OCI-M2 (cell line): Measurements from ENCODE around the gene HYCC2.
"Not testable (repeated sequence)": the region's sequence is repeated elsewhere in the genome, so short reads cannot be mapped to it uniquely, and the experiment has no call there.

Experiments
- DNase-seq: peaks from one replicate; lab custom pipeline; 2025; ENCODE audit not compliant: unreplicated experiment; lab: John Stamatoyannopoulos, UW

Gene HYCC2

DNA sequence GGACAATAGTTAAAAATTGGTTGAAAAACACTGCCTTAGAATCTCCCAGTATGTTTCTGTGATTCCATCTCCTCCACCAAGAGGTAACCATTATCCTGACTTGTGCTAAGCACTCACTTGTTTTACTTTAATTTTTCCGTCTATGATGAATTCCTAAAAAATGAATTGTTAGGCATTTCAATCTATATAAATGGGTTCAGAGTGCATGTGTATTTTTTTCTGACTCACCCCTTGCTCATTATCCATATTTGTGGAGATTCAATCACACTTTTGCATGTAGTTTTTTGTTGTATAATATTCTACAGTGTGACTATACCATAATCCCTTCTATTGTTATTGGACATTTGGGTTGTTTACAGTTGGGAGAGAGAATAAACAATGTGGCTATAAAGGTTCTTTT lies 1.6 kb upstream of the HYCC2 start:
- DNase-seq, result no peak

DNA sequence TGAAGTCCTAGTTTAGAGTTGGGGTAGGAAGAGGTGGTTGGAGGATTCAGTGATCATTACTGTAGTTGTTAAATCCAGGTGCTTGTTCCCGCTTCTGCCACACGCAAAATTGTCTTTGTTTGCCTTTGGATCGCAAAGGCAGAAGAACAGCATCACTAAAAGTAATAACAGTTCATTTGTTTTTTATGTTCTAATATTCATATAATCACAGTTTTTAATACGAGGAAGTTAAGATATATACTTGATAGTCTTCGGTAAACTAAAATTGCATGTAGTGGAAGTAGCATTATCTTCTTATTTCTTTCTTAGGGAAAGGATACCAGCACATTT lies 695 bp upstream of the HYCC2 start:
- DNase-seq, result no peak

DNA sequence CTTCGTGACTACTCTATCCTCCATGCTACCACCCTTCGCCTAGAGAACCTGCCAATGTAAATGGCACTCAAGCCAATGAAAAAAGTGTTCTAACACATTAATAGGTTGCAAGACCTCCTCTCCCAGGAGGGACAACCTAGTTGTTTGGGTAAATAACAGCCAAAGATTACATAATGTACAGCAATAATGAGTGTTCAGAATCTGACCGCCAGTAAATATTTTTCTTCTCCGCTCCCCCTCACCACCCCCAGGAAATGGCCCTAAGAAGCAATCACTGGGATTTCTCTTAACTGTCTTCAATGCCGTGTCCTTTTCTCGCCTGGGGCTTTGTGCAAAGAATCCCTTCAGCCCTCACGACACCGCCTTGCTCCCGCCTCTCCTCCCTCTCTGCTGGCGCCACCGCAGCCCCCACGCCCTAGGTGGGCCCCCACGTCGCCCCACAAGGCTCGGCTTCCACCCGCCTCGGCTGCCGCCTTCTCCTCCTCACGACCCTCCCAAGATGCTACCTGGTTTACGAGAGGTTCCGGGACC lies 458 bp downstream of the HYCC2 start:
- DNase-seq, result no peak

DNA sequence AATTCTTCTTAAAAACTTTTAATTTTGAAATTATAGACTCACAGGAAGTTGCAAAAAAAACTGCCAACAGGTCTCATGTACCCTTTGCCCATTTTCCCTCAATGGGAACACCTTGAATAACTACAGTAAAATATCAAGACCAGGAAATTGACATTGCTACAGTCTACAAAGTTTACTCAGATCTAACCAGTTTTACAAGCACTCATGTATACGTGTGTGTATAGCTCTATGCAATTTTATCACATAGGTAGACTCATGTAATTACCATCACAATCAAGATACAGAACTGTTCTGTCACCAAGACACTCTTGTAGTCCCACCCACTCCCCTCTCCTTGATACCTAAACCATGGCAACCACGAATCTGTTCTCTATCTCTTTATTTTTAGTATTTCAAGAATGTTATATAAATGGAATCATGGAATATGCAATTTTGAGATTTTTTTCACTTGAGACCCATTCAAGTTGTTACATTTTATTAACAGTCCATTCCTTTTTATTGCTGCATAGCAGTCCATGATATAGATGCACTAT lies 6.6 kb downstream of the HYCC2 start:
- DNase-seq, result no peak

DNA sequence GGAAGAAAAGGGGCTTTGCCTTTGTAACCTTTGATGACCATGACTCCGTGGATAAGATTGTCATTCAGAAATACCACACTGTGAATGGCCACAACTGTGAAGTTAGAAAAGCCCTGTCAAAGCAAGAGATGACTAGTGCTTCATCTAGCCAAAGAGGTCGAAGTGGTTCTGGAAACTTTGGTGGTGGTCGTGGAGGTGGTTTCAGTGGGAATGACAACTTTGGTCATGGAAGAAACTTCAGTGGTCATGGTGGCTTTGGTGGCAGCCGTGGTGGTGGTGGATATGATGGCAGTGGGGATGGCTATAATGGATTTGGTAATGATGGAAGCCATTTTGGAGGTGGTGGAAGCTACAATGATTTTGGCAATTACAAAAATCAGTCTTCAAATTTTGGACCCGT lies 8.0 kb downstream of the HYCC2 start:
- not testable (repeated sequence) for DNase-seq

DNA sequence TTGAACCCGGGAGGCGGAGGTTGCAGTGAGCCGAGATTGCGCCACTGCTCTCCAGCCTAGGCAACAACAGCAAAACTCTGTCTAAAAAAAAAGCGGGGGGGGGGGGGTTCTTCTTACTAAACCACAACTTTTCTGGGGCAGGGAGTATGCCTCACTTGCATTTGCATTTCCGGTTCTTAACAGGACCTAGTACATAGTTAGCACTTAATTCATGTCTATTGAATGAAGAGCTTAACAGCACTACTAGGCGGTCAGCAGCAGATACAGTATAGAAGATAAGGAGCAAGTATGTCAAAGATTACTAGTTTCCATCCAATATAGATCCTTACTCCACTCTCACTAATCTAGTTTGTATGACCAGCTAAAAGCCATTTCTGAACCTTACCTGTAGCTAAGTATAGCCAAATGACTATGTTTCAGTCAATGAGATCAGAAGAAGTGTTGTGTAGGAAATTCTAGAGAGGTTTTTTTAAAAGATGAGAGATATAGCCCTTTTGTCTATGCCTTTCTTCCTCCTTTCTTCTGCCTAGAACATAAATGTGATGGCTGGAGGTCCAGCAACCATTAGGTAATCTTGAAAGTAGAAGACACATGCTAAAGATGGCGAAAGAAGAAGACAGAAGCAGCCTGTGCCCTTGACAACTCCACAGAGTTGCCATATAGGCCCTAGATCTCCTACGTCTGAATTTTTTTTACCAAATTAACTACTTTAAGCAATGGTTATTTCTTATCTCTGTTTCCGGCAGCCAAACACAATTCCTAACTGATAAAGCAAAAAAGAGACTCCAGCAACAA lies 11.3 kb downstream of the HYCC2 start:
- no peak for DNase-seq

DNA sequence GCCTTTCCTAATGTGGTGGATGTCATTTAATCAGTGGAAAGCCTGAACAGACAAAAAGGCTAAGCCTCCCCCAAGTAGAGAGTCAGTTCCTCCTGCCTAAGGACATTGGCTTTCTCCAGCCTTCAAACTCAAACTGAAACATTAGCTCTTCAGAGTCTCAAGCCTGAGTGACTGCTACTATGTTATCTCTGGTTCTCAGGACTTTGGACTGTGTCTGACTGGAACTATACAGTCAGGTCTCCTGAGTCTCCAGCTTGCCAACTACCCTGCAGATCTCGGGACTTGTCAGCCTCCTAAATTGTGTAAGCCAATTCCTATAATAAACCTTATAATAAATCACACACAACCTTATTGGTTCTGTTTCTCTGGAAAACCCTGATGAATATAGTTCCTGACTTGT lies 12.6 kb downstream of the HYCC2 start:
- no peak for DNase-seq

DNA sequence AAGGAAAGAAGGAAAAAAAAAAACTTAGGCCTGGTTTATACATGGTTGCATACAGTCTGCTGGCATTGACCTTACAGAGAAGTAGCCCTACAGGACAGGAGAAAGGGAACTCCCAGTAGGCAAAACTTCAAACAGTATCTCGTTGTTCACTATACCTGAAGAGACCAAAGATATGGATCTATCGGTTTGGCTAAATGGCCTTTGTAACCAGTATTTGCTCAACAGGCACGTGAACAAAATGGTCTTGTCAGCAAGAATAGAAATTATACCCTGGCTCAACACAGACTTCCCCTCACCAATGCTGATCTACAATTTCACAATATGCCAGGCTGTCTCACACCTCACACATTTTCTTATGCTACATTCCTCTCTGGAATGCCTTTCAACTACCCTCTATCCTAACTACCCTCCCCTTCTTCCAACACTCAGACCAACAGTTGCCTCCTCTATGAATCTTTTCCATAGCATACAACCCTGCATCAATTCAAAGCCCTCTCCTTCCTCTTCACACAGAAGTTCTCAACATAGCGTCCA lies 13.7 kb downstream of the HYCC2 start:
- DNase-seq, result no peak

DNA sequence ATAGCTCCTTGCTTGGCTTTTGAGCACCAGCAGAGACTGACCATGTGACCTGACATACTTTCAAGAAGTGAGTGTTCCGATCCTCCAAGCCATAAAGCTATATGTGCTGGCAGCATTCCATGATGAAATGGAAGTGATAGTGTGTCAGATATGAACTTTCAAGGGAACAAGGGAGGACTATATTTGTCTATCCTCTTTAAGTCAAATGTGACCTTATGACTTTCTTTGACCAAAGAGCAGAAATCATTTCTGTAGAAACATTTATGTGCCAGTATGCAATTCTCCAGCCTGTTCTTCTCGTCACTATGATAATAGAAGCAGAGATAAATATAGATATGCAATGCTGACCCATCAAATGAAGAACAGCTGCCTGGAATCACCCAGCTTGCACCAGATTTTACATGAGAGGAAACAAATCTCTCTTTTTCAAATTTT lies 14.4 kb downstream of the HYCC2 start:
- DNase-seq, result no peak

DNA sequence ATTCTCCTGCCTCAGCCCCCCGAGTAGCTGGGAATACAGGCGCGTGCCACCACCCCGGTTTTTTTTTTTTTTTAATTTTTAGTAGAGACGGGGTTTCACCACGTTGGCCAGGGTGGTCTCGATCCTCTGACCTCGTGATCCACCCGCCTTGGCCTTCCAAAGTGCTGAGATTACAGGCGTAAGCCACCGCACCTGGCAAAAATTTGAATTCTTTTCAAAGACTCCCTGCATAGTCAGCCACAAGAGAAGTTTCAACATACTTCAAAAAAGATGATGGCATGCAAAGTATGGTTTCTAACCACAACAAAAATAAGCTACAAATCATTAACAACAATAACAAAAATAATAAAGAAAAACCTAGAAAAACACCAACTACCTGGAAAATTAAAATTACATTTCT lies 22.0 kb downstream of the HYCC2 start:
- DNase-seq, result no peak

DNA sequence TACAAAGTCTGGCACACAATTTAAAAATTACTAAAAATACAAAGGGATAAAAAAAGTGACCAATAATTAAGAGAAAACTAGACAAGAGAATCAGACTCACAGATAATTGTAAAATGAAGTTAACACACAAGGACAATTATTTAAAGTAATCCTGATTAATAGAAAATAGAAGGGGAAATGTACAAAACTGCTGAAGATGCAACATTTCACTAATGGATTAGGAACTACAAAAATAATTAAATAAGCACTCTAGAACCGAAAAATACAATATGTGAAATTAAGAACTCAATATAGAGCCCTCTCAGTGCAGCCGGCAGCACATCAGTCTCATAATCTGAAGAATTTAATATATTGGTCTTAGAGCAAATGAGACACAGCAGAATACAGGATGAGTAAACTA lies 24.6 kb downstream of the HYCC2 start:
- no peak for DNase-seq

DNA sequence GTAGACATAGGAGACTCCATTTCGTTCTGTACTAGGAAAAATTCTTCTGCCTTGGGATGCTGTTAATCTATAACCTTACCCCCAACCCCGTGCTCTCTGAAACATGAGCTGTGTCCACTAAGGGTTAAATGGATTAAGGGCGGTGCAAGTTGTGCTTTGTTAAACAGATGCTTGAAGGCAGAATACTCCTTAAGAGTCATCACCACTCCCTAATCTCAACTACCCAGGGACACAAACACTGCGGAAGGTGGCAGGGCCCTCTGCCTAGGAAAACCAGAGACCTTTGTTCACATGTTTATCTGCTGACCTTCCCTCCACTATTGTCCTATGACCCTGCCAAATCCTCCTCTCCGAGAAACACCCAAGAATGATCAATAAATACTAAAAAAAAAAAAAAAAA lies 28.4 kb downstream of the HYCC2 start:
- not testable (repeated sequence) for DNase-seq

DNA sequence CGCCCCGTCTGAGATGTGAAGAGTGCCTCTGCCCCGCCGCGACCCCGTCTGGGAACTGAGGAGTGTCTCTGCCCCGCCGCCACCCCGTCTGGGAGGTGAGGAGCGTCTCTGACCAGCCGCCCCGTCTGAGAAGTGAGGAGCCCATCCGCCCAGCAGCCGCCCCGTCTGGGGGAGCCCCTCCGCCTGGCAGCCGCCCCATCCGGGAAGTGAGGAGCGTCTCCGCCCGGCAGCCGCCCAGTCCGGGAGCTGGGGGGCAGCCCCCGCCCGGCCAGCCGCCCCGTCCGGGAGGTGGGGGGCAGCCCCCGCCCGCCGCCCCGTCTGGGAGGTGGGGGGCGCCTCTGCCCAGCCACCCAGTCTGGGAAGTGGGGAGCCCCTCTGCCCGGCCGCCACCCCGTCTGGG lies 29.0 kb downstream of the HYCC2 start:
- not testable (repeated sequence) for DNase-seq

DNA sequence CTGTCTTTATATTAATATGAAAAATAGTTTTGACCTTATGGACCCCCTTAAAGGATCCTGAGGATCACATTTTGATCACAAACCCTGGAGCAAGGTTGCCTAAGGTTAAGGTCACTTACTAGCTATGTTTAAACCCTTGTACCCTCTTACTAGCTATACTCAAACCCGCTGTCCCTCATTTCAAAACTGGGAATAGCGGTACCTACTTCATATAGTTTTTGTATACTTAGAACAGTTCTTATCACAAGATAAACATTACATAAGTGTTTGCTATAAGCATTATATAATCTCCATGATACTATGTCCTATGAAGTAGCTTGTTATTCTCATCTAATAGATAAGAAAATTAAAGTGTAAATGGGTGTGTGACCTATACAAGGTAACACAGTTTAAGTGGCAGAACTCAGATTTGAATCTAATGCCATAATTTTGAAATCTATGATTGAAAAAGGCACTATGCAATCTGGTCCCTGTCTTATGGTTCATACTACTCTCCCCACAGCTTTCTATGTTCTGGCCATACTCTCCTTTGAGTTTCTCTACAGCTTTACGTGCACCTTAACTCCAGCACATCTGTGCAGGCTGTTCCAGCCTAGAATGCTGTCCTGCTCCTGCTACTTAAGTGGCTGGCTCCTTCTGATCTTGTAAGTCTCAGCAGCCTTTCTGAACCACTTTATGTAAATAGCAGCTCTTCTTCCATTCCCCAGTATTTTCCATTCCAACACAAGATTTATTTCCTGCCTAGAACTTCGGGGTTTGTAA lies 30.4 kb downstream of the HYCC2 start:
- DNase-seq, result no peak

DNA sequence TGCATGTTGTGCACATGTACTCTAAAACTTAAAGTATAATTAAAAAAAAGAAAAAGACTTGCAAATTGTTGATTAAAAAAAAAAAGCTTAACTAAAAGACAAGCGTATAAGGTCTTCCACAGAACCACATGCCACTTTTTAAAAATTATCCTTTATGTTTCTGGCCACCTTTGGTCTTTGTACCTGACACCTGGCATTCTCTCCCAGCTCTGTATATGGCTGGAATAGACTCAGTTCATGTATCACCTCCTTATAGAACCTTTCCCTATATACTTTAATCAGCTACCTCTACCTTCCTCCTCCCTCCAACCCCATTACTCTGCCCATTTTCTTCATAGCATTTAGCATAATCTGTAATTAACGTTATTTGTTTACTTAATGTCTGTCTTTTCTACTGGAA lies 32.6 kb downstream of the HYCC2 start:
- DNase-seq, result no peak

DNA sequence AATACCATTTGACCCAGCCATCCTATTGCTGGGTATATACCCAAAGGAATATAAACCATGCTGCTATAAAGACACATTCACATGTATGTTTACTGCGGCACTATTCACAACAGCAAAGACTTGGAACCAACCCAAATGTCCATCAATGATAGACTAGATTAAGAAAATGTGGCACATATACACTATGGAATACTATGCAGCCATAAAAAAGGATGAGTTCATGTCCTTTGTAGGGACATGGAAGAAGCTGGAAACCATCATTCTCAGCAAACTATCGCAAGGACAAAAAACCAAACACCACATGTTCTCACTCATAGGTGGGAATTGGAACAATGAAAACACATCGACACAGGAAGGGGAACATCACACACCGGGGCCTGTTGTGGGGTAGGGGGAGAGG lies 33.1 kb downstream of the HYCC2 start:
- not testable (repeated sequence) for DNase-seq

DNA sequence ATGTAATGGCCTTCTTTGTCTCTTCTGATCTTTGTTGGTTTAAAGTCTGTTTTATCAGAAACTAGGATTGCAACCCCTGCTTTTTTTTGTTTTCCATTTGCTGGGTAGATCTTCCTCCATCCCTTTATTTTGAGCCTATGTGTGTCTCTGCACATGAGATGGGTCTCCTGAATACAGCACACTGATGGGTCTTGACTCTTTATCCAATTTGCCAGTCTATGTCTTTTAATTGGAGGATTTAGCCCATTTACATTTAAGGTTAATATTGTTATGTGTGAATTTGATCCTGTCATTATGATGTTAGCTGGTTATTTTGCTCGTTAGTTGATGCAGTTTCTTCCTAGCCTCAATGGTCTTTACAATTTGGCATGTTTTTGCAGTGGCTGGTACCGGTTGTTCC lies 37.1 kb downstream of the HYCC2 start:
- not testable (repeated sequence) for DNase-seq

DNA sequence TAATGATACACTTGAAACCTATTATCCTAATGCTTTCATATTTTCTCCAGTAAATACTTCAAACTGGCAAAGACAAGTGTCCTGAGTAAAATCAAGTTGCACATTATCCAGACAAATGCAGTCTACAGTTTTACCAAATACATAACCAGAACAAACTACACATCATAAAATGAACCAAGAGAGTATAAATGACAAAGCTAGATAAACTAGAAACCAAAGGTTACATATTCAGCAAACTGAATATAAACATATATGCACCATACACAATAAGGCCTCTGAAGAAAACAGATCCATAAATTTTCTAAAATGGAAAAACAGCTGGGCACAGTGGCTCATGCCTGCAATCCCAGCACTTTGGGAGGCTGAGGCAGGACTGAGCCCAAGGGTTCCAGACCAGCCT lies 47.0 kb downstream of the HYCC2 start:
- no peak for DNase-seq

DNA sequence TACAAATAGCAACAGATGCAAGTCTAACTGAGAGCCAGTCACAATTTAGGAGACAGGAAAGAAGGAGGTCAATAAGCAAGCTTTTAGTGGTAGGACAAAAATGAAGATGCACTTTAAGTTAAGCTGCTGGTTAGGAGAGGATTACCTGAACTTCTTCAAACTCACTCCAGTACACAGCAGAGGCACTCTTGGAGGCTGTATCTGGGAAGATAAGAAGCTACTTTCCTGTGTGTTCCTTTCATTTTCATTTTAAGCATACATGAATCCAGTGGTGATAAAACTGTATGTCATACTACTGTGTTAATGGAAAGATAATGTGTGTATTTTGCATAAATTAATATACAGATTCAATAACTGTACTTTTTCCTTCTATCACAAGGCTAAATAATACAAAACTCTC lies 49.6 kb downstream of the HYCC2 start:
- DNase-seq, result no peak
